Immature natural killer cell (primary cell): ENCODE data around the gene NOP14. TPM values are rescaled to one million over a fixed set of nuclear protein-coding genes. Genes with fewer than 3 reads are reported as not detected.
A peak's percentile ranks its signal among the peaks of the same experiment; 100 is the strongest.
"Not testable (repeated sequence)": the region's sequence is repeated elsewhere in the genome, so short reads cannot be mapped to it uniquely, and the experiment has no call there.

ENCODE experiments used
- DNase-seq, 3 donors: peaks; one replicate each; pipeline ENCODE4 v3.0.0; 2022; ENCODE audit warnings: mixed read lengths in 1 of 3
- H3K27ac Mint-ChIP-seq, 6 donors: one replicate each; pipeline ENCODE4 v1.8.0; 2020; ENCODE audit warnings: mixed read lengths in 6 of 6, mild to moderate bottlenecking in 5 of 6, inconsistent platforms in 4 of 6, moderate library complexity in 3 of 6
- H3K27me3 Mint-ChIP-seq, 3 donors: one replicate each; pipeline ENCODE4 v1.8.0; 2020 to 2021; ENCODE audit warnings: low read depth in 3 of 3, mild to moderate bottlenecking in 3 of 3, mixed read lengths in 3 of 3, moderate library complexity in 3 of 3, inconsistent platforms in 1 of 3
- H3K36me3 Mint-ChIP-seq, 3 donors: one replicate each; pipeline ENCODE4 v1.8.0; 2020; ENCODE audit warnings: mixed read lengths in 3 of 3, inconsistent platforms in 2 of 3, mild to moderate bottlenecking in 2 of 3
- H3K4me1 Mint-ChIP-seq, 2 donors: one replicate each; pipeline ENCODE4 v1.8.0; 2020; ENCODE audit warnings: inconsistent platforms in 2 of 2, mild to moderate bottlenecking in 2 of 2, mixed read lengths in 2 of 2, moderate library complexity in 1 of 2
- H3K4me3 Mint-ChIP-seq, 5 donors: one replicate each; pipeline ENCODE4 v1.8.0; 2020; ENCODE audit warnings: mild to moderate bottlenecking in 5 of 5, mixed read lengths in 5 of 5, inconsistent platforms in 3 of 5, moderate library complexity in 3 of 5
- H3K9me3 Mint-ChIP-seq, 6 donors: one replicate each; pipeline ENCODE4 v1.8.0; 2020; ENCODE audit warnings: mild to moderate bottlenecking in 6 of 6, mixed read lengths in 6 of 6, inconsistent platforms in 4 of 6, moderate library complexity in 3 of 6
- polyA plus RNA-seq, 3 donors: library from polyadenylated mRNA; unstranded; fragments of 300-500 nt; fragmentation: Illumina TruSeq; gene quantifications; one replicate each; pipeline ENCODE4 v1.2.3, GENCODE V29; 2021

Gene NOP14
- polyA plus RNA-seq, 3 donors from 2014 or later: 1.3 to 19.2 (median 5.0) TPM

DNA sequence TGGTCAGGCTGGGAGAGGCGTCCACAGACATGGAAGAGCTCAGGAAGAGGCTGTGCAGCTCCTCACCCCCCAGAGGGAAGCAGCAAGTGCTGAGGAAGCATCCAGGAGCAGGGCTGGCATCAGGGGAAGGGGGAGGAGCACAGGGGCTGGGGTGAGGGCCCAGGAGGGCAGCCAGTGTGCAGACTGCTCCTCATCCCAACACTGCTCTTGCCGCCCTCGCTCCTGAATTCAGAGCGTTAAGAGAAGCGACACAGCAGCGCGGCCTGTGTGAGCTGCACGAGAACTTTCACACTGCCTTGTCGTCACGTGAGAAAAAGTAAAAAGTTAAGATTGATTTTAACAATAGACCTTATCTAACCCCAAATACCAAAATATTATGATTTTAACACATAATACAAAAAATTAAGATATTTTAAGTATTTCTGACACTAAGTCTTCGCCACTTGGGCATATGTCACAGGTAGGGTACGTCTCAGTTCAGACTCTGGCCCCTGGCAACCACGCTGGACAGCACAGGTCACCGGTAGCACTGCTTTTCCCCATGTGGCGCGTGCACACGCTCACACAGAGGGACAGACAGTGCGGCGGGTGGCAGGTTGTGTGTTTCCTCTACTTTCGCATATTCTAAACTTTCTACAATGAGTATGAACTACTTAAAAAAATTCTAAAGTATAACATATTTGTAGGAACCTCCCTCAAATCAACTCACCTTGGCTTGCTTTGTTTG, 19.7 kb downstream of the NOP14 start:
- peaks cover 5 to 10% (median 6%) of the 10 kb centered on the region in 3 donors for H3K27me3 Mint-ChIP-seq
- no peak overlapping the region for H3K4me3 Mint-ChIP-seq
- H3K36me3 Mint-ChIP-seq: peaks cover 15 to 40% (median 24%) of the 10 kb centered on the region in 3 donors
- no peaks in the 10 kb centered on the region for H3K9me3 Mint-ChIP-seq
- peak overlapping the region in 5 of 6 donors; percentile 23 to 94 (median 75) for H3K27ac Mint-ChIP-seq
- no peak for DNase-seq
- peaks cover 15 to 20% of the 10 kb centered on the region in 2 donors for H3K4me1 Mint-ChIP-seq

GRCh38 chr4:2942532-2943363, 20.5 kb downstream of the NOP14 start:
- peak; percentile 32 to 55 (median 44) for DNase-seq
- peak overlapping the region in 4 of 5 donors; percentile 33 to 73 (median 54) for H3K4me3 Mint-ChIP-seq

GRCh38 chr4:2942037-2942531, 21.1 kb downstream of the NOP14 start:
- Mint-ChIP-seq H3K4me3 (peak overlapping the region in 4 of 5 donors; percentile 33 to 73 (median 54)), H3K36me3 (peaks cover 11 to 31% (median 19%) of the 10 kb centered on the region in 3 donors), H3K9me3 (no peaks in the 10 kb centered on the region), H3K27me3 (peaks cover 5 to 10% (median 6%) of the 10 kb centered on the region in 3 donors), H3K4me1 (peaks cover 15 to 25% of the 10 kb centered on the region in 2 donors), H3K27ac (peak overlapping the region; percentile 80 to 94 (median 90))
- peak in 1 of 3 donors; percentile 18 for DNase-seq

More at GRCh38 chr4:2942532-2943363, 20.5 kb downstream of the NOP14 start:
- Mint-ChIP-seq H3K27me3 (peaks cover 5 to 10% (median 6%) of the 10 kb centered on the region in 3 donors), H3K36me3 (peaks cover 11 to 35% (median 19%) of the 10 kb centered on the region in 3 donors), H3K27ac (peak overlapping the region; percentile 80 to 94 (median 90)), H3K4me1 (peaks cover 15 to 20% of the 10 kb centered on the region in 2 donors), H3K9me3 (no peaks in the 10 kb centered on the region)

DNA sequence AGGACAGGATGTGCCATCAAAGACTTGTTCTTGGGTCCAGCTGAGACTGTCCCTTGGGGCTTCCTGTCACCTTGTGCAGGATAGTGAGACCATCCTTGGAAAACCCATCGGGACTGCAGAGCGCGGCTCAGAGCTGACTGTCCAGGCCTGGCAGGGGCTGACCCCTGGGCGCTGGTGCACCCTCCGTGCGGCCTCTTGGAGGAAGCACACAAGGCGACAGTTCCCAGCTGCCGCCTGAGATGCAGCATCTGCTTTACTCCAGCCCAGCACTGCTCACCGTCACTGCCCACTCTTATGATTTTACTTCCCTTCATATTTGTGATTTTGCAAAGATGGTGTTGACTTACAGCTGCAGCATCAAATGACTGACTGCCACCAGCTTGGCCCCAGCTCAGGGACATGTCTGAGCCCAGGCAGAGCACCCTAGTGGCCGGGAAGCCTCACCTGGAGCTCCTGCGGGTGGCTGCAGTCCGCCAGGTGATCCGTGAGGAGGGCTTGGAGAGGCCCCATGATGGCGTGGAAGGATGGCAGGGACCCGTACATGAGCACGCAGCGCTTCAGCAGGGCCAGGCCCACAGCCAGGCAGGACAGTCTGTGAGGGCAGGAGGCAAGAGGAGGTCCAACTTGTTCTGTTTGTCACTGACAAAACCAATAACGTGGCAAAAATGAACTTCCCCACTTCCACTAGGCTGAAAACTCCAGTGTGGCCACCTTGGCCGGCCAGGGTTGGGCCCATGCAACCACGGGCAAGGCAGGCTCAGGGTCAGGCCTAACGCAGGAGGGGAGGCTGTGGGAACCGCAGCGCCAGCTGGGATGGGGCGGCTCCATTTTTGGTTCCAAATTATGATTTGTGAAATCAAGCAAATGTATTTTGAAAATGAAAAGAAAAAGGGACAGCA, 21.8 kb downstream of the NOP14 start:
- Mint-ChIP-seq H3K9me3 (no peaks in the 10 kb centered on the region), H3K4me3 (no peak overlapping the region), H3K4me1 (peaks cover 22 to 32% of the 10 kb centered on the region in 2 donors), H3K27ac (peak overlapping the region in 5 of 6 donors; percentile 67 to 94 (median 77)), H3K27me3 (peaks cover 4 to 12% (median 5%) of the 10 kb centered on the region in 3 donors), H3K36me3 (peaks cover 7 to 27% (median 14%) of the 10 kb centered on the region in 3 donors)
- no peak for DNase-seq

DNA sequence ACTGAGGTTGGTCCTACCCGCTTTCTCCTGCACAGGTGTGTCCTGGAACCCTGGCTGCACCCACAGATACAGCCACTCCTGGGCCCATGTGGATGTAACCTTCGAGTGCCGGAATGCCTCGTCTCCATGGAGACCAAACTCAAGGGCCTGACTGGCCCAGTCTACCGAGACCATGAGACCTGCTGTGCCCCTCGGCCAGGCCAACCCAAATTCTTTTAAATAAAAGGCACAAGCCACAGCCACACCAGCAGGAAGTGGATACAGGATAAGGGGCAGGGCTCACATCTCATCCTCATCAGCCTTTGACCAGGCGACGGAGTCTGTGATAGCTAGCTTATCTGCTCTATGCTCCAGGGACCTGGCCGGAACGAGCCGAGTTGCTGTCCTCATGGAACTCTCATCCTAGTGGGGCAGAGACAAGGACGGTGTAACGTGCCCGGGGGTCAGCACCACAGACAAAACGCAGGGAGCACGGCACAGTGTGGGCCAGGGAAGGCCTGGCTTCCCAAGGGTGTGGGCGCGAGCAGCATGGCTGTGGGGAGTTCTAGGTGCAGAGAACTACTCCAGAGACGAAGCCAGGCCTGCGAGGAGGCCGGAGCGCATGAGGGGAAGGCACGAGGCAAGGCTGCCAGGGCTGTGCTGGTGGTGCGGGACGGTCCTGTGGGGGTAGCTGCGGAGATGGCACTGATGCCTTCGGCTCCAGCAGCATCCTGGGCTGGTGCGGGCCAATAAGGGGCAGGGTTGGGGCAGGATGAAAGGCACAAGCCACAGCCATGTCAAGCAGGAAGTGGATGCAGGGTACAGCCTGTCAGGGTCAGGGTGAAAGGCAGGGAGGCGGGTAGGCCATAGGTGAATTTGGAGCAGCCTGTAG, 22.7 kb downstream of the NOP14 start:
- Mint-ChIP-seq H3K27ac (peak overlapping the region in 2 of 6 donors; percentile 67 to 74), H3K27me3 (peaks cover 3 to 19% (median 4%) of the 10 kb centered on the region in 3 donors), H3K36me3 (peaks cover 7 to 20% (median 10%) of the 10 kb centered on the region in 3 donors), H3K4me3 (no peak overlapping the region), H3K4me1 (peaks cover 31 to 41% of the 10 kb centered on the region in 2 donors), H3K9me3 (no peaks in the 10 kb centered on the region)
- no peak for DNase-seq

GRCh38 chr4:2939383-2940243, 23.6 kb downstream of the NOP14 start:
- H3K27me3 Mint-ChIP-seq: peaks cover 3 to 24% (median 4%) of the 10 kb centered on the region in 3 donors
- no peak overlapping the region for H3K4me3 Mint-ChIP-seq
- peaks cover 34 to 45% of the 10 kb centered on the region in 2 donors for H3K4me1 Mint-ChIP-seq
- peak overlapping the region in 1 of 6 donors; percentile 72 for H3K27ac Mint-ChIP-seq
- peaks cover 7 to 16% (median 7%) of the 10 kb centered on the region in 3 donors for H3K36me3 Mint-ChIP-seq
- DNase-seq: no peak
- H3K9me3 Mint-ChIP-seq: no peaks in the 10 kb centered on the region

DNA sequence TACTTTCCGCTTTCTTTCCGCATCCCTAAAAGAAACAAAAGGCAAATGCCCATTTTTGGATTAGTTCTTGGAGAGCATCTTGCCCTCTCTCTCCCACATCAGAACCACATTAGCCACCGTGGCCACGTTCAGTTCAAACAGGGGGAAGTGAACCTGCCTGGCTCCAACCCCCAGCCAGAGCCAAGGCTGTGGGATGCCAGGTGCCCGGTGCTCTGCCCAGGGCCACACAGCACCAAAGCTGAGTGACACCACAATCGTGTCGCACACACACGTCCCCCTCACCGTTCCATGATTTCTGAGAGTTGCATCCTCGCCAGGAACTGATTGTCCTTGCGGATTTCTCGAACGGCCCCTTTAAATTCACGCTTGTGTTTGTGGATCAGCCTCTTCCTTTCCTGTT, 24.3 kb downstream of the NOP14 start:
- no peak overlapping the region for H3K4me3 Mint-ChIP-seq
- H3K27me3 Mint-ChIP-seq: peaks cover 0 to 26% (median 4%) of the 10 kb centered on the region in 3 donors
- peak overlapping the region in 3 of 6 donors; percentile 5 to 72 (median 50) for H3K27ac Mint-ChIP-seq
- H3K36me3 Mint-ChIP-seq: peaks cover 7 to 13% (median 7%) of the 10 kb centered on the region in 3 donors
- peaks cover 34 to 42% of the 10 kb centered on the region in 2 donors for H3K4me1 Mint-ChIP-seq
- no peak for DNase-seq
- H3K9me3 Mint-ChIP-seq: no peaks in the 10 kb centered on the region

GRCh38 chr4:2938411-2938810, 24.8 kb downstream of the NOP14 start:
- Mint-ChIP-seq H3K27ac (peak overlapping the region in 2 of 6 donors; percentile 5 to 50), H3K27me3 (peaks cover 0 to 26% (median 2%) of the 10 kb centered on the region in 3 donors), H3K4me1 (peaks cover 34 to 38% of the 10 kb centered on the region in 2 donors)
- not testable (repeated sequence) for H3K36me3 Mint-ChIP-seq, DNase-seq, H3K9me3 Mint-ChIP-seq, H3K4me3 Mint-ChIP-seq

- H3K9me3 Mint-ChIP-seq: no peaks in the 10 kb centered on the region
- H3K4me1 Mint-ChIP-seq: peaks cover 39 to 42% of the 10 kb centered on the region in 2 donors
- no peak overlapping the region for H3K4me3 Mint-ChIP-seq
- peaks cover 7 to 10% (median 7%) of the 10 kb centered on the region in 3 donors for H3K36me3 Mint-ChIP-seq
- peaks cover 0 to 28% (median 2%) of the 10 kb centered on the region in 3 donors for H3K27me3 Mint-ChIP-seq
- H3K27ac Mint-ChIP-seq: peak overlapping the region in 1 of 6 donors; percentile 74
- DNase-seq: no peak
Observed at GRCh38 chr4:2937986-2938385, 25.2 kb downstream of the NOP14 start.

DNA sequence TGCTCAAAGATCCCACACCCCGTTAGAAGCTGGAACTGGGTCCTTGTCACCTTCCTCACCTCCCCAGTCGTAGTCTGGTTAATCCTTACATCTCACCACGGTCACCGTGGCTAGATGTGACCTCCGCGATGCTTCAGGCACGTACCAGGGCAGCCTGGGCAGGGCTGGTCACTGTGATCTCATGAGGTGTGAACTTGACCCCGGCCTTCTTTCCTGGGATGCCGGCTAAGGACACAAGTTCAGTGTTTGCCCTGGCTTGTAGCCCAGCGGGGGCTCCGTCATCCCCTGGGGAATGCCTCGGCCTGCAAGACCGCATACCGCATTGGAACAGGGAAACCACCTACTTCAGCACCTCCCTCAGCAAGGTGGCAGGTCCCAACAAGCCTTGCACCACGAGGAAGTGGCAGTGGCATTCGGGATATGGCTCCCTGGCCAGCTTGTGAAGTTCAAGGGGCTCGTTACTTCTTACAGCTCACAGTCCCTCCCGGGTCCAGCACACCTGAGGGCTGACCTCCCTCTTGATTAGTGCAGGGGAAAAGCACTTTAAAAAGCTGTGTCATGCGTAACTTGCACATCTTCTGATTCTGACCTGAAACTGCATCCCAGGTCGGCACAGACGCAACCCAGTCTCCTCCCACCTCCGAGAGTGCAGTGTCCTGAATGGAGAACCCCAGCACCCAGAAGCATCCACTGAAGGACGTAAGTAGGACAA, 25.9 kb downstream of the NOP14 start:
- peaks cover 40 to 44% of the 10 kb centered on the region in 2 donors for H3K4me1 Mint-ChIP-seq
- no peak for DNase-seq
- no peaks in the 10 kb centered on the region for H3K9me3 Mint-ChIP-seq
- peaks cover under 1 to 22% (median 2%) of the 10 kb centered on the region in 3 donors for H3K27me3 Mint-ChIP-seq
- H3K27ac Mint-ChIP-seq: peak overlapping the region; percentile 59 to 95 (median 84)
- peak overlapping the region in 2 of 5 donors; percentile 53 to 86 for H3K4me3 Mint-ChIP-seq
- H3K36me3 Mint-ChIP-seq: peaks cover 4 to 10% (median 7%) of the 10 kb centered on the region in 3 donors

DNA sequence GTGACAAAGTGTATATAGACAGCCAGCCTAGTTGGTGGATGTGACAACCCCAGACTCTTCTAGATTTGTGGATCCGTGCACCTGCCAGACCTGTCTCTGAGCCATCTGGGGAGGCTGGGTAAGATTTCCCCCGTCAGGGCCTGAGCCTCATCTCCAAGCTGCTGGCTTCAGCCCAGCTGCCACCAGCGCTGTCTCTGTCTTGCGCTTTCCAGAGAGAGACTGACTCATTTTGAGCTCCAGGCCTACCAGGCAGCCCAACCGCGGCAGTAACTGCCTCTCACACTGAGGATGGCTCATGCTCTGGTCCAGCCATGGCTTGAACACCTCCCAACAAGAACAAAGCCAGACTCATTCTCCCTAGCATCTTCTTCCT, 26.4 kb downstream of the NOP14 start:
- Mint-ChIP-seq H3K4me1 (peaks cover 41 to 48% of the 10 kb centered on the region in 2 donors), H3K36me3 (peaks cover 3 to 10% (median 7%) of the 10 kb centered on the region in 3 donors), H3K4me3 (peak overlapping the region in 4 of 5 donors; percentile 57 to 86 (median 84)), H3K27me3 (peaks cover 2 to 22% (median 6%) of the 10 kb centered on the region in 3 donors), H3K9me3 (no peaks in the 10 kb centered on the region), H3K27ac (peak overlapping the region; percentile 67 to 95 (median 88))
- peak in 1 of 3 donors; percentile 28 for DNase-seq
